SKM-1 treated with dmso at 0.1 percent for 144 hours (cell line): ENCODE results near the gene NAA15.
"Not testable (repeated sequence)": the region's sequence is repeated elsewhere in the genome, so short reads cannot be mapped to it uniquely, and the experiment has no call there.

Experiments used
- DNase-seq: peaks from one replicate; lab custom pipeline; 2025; ENCODE audit not compliant: unreplicated experiment; lab: John Stamatoyannopoulos, UW

Gene NAA15

GRCh38 chr4:139301113-139301820 is at the start of gene NAA15:
NAA15 (plus strand) TSS chr4:139301505; CDS start chr4:139301778, 273 bp downstream.
- DNase-seq, result peak; percentile 97

DNA sequence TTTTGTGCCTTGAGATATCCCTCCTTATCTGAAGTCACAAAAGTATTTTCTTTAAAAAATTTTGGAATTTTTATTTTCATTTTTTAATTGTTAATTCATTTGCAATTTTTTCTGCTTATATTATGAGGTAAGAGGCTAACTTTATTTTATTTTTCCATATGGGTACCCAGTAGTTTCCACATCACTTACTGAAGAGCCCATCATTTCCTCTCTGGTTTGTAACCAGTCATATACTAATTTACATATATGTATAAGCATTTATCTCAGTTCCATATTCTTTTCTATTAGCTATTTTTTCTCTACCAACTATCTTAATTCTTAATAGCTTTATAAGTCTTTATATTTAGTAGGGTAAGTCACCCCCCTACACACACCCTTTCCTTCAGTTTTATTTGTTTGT is 48.3 kb upstream of the NAA15 start:
- no peak for DNase-seq

- DNase-seq, result no peak
Observed at GRCh38 chr4:139253713-139254112, 47.6 kb upstream of the NAA15 start.

GRCh38 chr4:139255581-139255980 is 45.7 kb upstream of the NAA15 start:
- DNase-seq, result not testable (repeated sequence)

GRCh38 chr4:139256349-139256748 is 45.0 kb upstream of the NAA15 start:
- DNase-seq, result no peak

DNA sequence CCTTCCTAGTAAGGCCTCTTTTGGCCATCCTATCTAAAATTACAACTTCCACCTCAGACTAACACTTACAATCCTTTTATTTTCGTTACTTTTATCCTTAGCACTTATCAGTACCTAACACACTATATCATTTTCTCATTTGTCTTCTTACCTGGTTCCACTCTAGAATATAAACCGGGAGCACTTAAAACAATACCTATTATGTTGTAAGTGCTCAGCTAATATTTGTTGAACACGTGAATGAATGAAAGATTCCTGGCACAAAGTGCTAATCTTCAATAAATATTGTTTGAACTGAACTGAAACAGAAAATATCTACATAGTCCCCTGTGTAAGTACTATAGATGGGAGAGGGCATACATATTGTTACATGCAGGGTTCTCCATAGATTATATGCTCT is 35.7 kb upstream of the NAA15 start:
- DNase-seq, result no peak

DNA sequence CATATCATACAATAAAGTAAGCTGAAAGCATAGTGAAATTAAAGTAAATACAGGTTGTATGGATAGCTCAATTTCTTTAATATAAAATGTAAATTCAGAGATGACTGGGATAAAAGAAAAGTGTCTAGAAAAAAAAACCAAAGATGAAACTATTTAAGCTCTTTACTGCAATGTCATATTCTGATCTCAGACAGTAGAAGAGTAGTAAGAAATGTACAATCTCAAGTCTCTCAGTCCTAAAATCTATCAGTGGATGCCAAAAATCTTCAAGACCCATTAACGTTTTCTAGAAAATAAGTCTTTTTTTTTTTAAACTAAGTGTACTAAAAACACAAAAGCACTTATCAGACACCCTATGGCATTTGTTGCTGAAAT is 35.1 kb upstream of the NAA15 start:
- no peak for DNase-seq

DNA sequence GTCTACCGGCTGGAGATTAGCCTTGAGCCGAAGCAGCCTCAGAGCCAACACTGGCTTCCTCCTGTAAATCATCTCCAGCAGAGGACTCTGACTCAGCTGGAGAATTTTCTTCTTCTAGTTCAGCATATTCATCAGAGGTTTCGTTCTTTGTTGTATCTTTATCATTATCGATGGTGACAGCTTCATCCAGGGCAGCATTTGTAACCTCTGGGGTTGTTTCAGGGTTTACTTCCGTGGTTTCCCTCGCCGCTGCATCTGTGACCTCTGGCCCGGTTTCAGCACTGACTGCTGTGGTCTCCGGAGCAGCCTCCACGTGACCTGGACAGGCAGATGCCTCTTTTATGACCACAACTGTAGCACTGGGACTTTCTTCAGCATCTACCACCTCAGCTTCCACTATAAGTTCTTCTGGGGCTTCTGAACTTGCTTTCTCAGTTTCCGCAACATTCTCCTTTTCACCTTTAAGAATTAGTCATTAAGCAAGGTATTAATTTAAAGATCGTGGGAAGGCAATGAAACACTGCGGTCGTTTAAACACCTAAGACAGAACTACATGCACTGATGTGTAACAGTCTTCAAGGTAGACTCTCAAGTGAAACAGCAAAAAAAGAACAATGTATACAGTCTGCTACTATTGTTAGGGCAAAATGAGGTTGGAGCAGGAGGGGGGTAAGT is 34.6 kb upstream of the NAA15 start:
- peak; percentile 93 for DNase-seq

GRCh38 chr4:139267301-139267700 is 34.0 kb upstream of the NAA15 start:
- DNase-seq, result no peak

- no peak for DNase-seq
Observed at GRCh38 chr4:139273835-139274234, 27.5 kb upstream of the NAA15 start.

GRCh38 chr4:139274790-139275189 is 26.5 kb upstream of the NAA15 start:
- DNase-seq, result no peak

DNA sequence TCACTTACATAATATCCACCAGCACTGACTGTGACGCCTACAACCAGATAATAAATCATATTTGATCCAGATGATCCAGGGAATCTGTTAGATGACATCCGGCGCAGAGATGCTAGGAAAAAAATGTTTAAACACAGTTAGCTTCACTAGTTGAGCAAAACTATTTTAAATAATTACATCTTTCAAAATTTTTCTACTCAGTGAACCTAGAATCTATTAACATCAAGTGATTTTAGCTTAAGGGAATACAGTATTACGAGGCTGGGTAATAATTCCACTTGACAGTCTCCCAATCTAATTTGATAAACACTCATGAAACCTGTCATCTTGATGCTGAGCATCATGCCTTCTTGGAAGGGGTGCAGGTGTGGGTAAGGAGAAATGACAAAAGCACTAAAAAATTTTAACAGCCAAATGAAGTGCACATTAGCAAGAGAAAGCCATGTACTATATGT is 26.0 kb upstream of the NAA15 start:
- no peak for DNase-seq

- DNase-seq, result no peak
Observed at GRCh38 chr4:139278485-139278884, 22.8 kb upstream of the NAA15 start.

DNA sequence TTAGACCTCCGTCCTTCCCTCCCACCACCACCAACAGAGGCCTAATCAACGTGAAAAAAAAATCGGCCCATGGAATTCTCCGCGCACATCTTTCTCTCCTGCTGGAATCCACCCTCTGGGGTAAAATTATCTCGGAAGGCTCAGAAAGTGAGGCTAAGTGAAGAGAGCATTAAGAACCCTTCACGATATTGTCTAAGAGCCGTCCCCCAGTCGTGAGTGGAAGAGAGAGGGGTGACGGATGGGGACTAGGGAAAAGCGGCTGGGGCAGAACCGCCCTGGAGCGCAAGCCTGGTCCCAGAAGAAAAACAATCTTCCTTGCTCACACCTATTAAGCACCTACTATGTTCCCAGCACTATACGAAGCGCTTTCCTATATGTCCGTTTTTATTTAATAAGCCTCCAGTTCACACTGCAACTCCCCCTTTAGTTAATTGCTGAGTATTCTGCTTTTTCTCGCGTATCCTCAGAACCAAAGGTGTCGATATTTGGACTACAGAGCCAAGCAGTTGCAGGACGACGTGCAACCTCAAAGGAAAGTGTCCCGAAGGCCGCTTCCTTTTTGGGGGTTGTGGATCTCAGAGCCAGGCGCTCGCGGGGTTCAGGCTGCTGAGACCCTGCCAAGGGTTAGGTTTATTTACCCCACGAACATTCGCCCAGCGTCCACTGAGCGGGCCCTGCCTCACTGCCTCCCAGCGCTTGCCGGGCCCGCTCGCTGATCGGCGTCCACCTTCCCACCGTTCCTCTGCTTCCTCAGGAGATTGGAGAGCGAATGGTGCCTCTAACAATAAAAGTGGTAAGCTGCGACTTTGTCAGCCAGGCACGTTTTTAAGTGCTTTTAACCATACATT is 22.2 kb upstream of the NAA15 start:
- no peak for DNase-seq

- DNase-seq, result no peak
Observed at GRCh38 chr4:139279760-139280620, 21.3 kb upstream of the NAA15 start, which contains the start of gene MGARP. MGARP (minus strand) TSS chr4:139280225; CDS start chr4:139280158, 67 bp downstream.

GRCh38 chr4:139282065-139282720 is 19.1 kb upstream of the NAA15 start:
- DNase-seq, result no peak

DNA sequence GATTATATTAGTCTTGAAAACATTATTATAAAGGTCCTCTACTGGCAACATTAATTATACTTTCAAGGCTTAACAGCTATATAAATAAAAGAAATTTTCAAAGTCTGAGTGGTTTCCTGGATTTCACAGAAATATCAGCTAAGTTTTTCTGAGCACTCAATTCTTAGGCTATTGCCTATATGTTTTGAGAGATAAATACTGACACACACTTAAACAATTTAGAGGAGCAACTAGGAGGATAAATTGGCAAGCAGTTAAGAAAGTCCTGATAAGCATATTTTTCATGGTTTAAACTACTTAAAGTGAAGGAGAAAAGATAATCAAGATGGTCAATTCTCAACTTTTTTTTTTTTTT is 18.6 kb upstream of the NAA15 start:
- DNase-seq, result no peak

GRCh38 chr4:139286186-139286698 is 15.1 kb upstream of the NAA15 start:
- DNase-seq, result no peak

- peak; percentile 91 for DNase-seq
Observed at GRCh38 chr4:139295206-139295941, 5.9 kb upstream of the NAA15 start.
